ENCODE data around the gene CBS. TPM values are rescaled to one million over a fixed set of nuclear protein-coding genes. Genes with fewer than 3 reads are reported as not detected.
"Not testable (repeated sequence)": the region's sequence is repeated elsewhere in the genome, so short reads cannot be mapped to it uniquely, and the experiment has no call there.

CBS gene
- polyA plus RNA-seq, 1 donor = 5.0 TPM

DNA sequence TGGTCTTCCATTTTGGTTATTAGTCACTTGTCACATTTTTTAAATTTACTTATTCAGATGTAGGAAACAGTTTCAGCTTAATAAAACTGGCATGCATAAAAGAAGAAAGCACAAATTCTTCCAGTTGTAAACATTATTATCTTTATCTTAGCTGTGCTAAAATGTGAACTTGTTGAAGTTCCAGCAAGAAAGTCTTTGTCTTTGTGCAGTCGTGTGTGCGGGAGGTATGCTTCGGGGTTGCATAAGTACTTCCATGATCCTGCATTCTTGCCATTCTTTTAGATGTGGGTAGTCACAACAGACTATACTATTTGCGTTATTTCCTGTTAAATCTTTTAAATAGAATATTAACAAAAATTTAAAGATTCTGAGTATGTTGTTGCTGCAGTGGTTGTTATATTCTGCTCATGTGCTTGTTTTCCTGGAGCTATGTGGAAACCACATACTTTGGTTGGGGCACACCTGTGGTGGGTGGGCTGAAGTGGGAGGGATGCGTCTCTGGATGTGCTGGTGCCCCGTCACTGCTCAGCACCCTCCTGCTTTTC is 49.9 kb downstream of the CBS start:
- DNase-seq (ENCODE audit: low read depth) = no peak

DNA sequence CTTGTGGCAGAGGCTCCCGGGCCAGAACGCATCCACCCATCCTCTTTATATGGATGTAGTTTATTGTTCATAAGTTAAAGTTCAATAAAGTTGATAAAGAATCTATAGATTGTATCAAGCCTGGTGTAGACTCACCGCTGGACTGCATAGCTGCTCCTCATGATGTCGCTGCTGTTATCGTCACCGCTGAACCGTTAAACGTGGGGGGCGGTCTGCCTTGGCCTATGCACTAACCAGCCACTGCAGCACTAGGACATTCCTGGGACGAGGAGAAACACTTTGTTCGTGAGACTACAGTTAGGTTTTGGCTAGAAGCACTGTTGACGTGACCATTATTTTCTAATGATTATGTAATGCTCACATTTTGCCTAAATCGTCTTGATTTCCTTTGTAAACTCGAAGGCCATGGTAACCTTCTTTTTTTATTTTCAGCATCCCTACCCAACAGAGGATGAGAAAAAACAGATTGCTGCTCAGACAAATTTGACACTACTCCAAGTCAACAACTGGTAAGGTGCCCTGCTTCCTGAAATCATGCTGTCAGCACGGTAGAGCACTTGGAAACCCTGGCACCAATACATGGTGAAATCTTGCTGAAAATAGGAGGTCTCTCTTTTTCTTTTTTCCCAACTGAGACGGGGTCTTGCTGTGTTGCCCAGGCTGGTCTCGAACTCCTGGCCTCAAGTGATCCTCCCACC is 51.0 kb downstream of the CBS start:
- no peak for DNase-seq (ENCODE audit: low read depth)

DNA sequence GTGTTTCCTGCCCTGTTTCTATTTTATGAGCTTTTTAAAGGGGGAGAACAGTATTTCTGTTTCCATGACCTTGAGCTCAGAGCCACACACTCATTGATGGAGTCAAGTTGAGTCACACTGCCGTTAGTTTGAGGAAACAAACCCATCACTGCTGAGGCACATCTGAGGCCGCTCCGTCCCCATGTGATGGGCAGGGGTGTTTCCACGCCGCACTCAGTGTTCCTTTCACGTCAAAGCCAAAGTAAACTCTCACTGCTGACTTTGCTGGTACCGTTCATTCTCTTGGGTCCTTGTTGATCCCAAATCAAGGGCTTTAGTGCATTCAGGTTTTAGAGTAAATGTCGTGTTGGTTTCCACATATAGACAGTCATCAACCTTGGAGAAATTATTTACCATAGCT is 52.5 kb downstream of the CBS start:
- no peak for DNase-seq (ENCODE audit: low read depth)

DNA sequence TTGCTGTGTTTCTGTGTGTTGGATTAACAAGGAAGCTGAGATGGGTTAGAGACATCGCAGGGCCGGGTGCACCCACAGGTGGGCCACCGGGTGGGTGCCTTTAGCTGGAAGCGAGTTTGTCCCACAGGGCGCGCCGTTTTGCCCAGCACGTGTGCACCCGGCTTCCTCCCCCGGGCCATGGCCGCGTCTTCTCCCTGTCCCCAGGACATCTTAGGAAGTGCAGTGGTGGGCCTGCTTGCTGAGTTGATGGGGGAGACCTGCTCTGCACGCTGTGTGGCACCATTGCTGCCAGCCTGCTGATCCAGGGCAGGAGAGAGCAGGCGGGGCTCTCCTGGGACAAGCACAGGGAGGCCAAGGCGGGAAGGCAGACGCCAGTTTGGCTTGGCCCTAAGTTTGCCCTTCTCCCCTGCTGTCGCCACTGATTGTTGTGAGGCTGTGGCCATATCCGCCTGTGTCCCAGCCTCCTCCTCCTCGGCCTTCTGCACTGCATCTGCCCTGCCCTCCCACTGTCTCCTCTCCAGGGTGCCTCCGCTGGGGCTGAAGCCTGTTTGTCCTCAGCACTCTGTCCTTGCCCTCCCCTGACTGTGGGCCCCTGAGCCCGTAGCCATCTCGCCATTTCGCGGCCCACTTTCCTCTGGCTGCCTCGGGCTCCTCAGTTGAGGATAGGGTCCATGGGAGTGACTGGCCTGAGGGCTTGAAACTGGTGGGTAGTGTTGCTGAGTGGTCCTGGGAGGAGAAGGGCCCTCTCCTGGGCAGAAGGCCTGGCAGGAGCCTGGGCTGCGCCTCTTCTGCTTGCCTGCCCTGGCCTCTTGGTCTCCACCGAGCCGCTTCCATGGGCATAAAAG is 53.7 kb downstream of the CBS start:
- DNase-seq (ENCODE audit: low read depth) = no peak

DNA sequence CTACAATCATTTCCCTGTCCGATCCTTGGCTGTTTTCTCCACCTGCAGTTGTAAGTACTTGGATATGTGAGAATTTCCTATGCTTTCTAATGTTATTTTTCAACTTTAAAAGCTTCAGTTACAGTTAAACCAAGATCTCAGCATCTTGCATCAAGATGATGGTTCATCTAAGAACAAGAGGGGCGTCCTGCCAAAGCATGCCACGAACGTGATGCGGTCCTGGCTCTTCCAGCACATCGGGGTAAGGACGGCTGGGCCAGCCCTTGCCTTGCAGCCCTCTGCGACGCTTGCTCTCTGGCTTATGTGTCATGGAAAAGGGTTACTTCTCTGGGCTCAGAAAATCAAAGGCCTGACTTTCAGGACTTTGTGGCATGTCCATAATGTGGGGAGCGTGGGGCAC is 54.4 kb downstream of the CBS start:
- no peak for DNase-seq (ENCODE audit: low read depth)

DNA sequence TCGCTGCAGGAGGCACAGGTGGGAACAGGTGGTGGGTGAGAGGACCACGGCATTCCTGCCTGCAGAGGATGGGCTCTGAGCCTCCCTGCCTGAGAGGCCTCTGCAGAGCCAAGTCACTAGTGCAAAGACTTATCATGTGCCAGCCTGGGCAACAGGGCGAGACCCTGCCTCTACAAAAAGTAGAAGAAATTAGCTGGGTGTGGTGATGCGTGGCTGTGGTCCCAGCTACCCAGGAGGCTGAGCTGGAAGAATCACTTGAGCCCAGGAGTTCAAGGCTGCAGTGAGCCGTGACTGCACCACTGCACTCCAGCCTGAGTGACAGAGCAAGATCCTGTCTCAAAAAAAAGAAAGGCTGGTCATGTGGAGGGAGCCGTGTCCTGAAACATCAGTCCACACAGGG is 54.9 kb downstream of the CBS start:
- no peak for DNase-seq (ENCODE audit: low read depth)

DNA sequence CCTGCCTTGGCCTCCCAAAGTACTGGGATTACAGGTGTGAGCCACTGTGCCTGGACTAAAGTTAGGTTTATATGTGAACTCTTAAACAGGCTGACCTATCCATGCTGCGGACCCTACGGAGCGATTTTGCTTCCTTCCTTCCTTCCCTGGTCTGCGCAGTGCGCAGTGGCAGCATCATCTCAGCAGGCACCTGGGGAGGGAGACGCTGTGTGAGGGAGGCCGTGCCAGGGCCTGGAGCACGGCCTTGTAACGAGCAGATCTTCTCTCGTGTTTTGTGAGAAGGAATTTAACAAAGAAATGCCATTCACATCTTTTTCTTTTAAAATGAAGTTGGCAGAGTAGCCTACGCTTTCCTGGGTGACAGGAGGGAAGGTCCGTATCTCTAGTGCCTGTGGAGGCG is 55.5 kb downstream of the CBS start:
- DNase-seq (ENCODE audit: low read depth) = no peak

DNA sequence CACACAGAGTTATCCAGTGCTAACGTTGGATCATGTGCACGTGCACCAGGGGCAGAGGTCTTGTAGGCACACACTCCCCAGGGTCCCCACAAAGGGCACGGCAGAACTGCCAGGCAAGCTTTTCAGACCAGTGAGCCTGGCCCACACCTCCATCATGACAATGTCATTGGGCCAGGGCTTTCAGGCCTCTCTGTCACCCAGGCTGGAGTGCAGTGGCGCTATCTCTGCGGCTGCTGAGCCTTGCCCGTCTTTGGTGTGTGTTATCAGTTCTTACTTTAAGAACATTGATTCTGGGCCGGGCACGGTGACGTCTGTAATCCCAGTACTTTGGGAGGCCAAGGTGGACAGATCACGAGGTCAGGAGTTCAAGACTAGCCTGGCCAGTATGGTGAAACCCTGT is 57.1 kb downstream of the CBS start:
- no peak for DNase-seq (ENCODE audit: low read depth)

DNA sequence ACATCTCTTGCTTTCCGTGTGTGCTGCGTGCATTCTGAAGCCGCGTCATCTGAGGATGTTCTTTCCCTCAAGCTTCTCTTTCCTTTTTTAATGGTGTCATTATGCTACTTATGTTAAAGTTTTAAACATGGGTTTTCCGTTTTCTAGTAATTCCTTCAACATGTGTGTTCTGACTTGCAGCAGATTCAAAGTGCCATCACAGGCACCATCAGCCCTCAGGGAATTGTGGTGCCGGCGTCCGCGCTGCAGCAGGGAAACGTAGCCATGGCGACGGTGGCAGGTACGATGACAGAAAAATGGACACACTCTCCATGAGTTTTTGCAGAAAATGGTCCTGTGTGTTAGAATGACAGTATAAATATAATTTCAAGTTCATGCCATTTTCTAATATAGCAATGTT is 58.9 kb downstream of the CBS start:
- DNase-seq (ENCODE audit: low read depth) = no peak

DNA sequence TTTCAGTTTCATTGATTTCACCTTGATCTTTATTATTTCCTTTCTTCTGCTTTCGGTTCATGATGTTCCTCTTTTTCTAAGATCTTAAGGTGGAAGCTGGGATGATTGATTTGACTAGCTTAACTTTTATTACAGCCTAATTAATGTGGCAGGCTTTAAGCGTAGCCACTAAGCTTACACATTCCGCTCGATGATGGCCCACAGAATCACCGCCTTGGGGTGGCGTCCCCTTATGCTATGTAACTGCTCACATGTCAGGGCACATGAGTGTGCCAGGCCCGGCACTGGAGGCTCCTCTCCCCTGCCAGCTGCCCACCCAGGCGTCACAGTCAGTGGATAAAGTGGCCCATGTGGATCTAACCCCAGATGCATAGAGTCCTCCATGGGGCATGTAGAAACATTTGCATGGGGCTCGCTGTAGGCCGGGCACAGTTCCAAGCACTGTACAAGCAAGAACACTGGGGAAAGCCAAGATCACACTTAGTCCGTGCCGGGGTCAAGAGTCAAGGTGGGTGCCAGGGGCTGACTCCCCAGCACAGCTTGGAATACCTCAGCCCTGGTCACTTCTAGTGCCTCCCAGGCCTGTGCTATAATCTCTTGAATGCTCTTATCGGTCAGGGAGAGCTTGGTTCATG is 59.6 kb downstream of the CBS start:
- DNase-seq (ENCODE audit: low read depth) = no peak

DNA sequence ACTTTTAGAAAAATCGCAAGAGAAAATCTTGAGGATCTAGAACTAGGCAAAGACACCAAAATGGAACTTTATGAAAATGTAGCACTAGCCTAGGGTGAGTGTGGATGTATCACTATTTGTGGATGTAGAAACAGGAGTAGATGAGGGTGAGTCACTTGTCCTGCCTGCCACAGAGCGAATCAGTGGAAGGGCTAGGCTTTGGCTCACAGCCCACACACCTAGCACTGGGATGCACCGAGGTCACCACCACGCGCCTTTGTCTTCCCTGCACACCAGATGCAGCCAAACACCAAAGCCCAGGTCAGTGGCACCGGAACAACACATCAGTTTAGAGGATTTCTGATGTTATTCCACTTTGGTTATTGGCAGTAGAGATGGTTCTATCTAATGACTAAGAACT is 63.0 kb downstream of the CBS start:
- no peak for DNase-seq (ENCODE audit: low read depth)

DNA sequence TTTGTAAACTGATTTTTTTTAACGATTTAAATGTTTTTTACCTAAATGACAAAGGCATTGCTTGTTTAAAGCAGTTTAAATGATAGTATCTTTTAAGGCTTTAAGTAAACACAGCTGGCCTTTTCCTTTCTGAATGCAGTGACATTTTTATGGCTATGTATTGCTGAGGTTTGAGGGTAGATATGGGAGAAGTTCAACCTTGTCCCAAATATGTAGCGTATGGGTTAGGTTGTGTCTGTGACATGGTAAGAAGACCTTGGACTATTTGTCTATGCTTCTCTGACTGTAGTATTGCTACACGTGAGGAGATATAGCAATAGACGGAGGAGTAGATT is 68.8 kb downstream of the CBS start:
- no peak for DNase-seq (ENCODE audit: low read depth)

DNA sequence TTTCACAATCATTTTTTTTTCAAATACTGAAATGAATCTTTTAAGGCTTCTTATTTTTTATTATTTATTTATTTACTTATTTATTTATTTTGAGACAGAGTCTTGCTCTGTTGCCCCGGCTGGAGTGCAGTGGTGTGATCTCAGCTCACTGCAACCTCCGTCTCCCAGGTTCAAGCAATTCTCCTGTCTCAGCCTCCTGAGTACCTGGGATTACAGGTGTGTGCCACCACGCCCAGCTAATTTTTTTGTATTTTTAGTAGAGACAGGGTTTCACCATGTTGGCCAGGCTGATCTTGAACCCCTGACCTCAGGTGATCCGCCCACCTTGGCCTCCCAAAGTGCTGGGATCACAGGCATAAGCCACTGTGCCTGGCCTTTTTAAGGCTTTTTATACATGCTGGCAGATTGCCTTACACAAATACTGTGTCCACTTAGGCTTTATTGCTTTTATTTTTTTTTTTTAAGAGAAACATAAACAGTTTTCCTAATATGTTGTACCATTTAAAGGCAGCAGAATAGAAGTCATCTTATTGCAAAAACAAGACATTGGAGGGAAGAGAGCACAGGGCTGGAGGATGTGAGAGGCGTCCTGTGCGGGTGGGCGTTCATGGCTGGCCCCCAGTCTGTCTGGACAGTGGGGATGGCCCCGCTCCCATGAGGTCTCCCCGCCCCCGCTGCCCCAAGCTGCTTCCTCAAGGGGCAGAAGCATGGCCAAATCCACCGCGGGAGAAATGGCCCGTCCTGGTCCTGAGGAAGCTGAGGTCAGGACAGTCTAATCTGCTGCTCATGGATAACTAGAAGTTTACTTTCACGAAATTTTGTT is 69.4 kb downstream of the CBS start:
- not testable (repeated sequence) for DNase-seq (ENCODE audit: low read depth)

DNA sequence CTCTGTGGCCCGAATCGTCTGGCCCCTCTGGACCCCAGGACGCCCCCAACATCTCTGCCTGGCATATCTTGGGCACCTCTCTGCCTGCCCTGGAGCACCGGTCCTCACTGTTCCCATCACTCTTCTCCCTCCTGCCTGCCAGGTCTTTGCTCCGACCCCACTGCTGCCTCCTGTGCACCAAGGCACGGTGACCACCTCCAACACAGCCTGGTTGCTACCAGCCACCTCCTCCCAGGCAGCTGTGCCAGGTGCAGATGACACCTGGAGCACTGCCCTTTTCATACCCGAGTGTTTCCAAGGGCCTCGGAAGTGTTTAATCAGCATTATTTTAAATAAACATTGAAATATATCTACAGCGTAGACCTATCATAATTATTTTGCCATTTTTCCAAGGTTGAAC is 70.0 kb downstream of the CBS start:
- DNase-seq (ENCODE audit: low read depth) = no peak

DNA sequence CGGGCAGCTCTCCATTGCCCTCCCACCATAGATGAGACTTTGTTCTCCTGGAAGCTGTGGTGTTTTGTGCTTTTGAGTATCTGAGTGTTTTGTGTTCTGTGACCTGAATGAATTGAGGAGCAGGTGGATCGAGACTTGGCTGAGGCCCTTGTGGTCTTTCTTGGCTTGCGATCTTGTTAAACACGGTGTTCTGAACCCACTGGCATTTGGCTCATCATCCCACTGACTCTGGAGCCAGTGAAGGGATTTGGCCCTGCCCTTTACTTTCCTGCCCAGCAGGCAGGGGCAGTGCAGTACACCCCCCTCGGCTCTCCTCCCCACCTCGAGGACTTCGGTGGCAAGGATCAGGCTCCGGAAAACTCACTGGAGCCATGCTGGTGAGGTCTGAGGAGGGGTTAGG is 70.7 kb downstream of the CBS start:
- DNase-seq (ENCODE audit: low read depth) = no peak

Other genes starting within 250 kb of the CBS start
- gene WDR4, start 196.3 kb downstream of the CBS start, polyA plus RNA-seq (ENCODE audit: insufficient read length) = 8.0 TPM
- gene NDUFV3, start 182.5 kb downstream of the CBS start, polyA plus RNA-seq (ENCODE audit: insufficient read length) = 35.7 TPM
- 1.2 TPM for gene ERVH48-1, start 150.2 kb downstream of the CBS start, polyA plus RNA-seq (ENCODE audit: insufficient read length)
- 15.6 TPM for gene PKNOX1, start 101.3 kb downstream of the CBS start, polyA plus RNA-seq (ENCODE audit: insufficient read length)
- gene U2AF1, start 31.7 kb upstream of the CBS start, polyA plus RNA-seq (ENCODE audit: insufficient read length) = 47.9 TPM
- gene CRYAA, start 93.2 kb upstream of the CBS start, polyA plus RNA-seq (ENCODE audit: insufficient read length) = not detected